Measurements from ENCODE around the gene UPF3A.
"Not testable (repeated sequence)": the region's sequence is repeated elsewhere in the genome, so short reads cannot be mapped to it uniquely, and the experiment has no call there.

- TF ChIP-seq CTCF, POLR2A (IDR thresholded peaks at IDR 0.05): not testable (repeated sequence)
These were observed 65.9 kb downstream of the UPF3A start for GRCh38 chr13:114347256-114347655.
